AG04450 (cell line): ENCODE data around the gene VCL. TPM values are rescaled to one million over a fixed set of nuclear protein-coding genes. Genes with fewer than 3 reads are reported as not detected.
A peak's percentile ranks its signal among the peaks of the same experiment; 100 is the strongest.

Source experiments
- CTCF ChIA-PET: fragments of 300-600, 350-600 bp; formaldehyde crosslinking; extraction: SDS; loops from one replicate; lab custom pipeline; 2022; ENCODE audit warnings: antibody characterized with exemption, inconsistent platforms; lab: Charles Lee
- POLR2A ChIA-PET: fragments of 350-600 bp; formaldehyde crosslinking; extraction: SDS; loops from one replicate; lab custom pipeline; 2021; ENCODE audit warnings: antibody characterized with exemption, inconsistent platforms; lab: Yijun Ruan, JAX
- DNase-seq: peaks from one replicate; pipeline ENCODE4 v3.0.0-alpha.2; 2011; ENCODE audit warnings: low read depth, low spot score
- H3K27ac ChIP-seq: one replicate; pipeline ENCODE4 v1.5.1; 2012; ENCODE audit warnings: low read depth, low read length, control low read depth
- H3K27me3 ChIP-seq: one replicate; pipeline ENCODE4 v1.6.0; 2012; ENCODE audit warnings: low read length; ENCODE audit not compliant: control insufficient read depth, insufficient read depth
- H3K4me3 ChIP-seq: 2 replicates; pipeline ENCODE4 v1.5.1; 2011; ENCODE audit warnings: mild to moderate bottlenecking, low read depth, low read length, control low read depth
- H3K9me3 ChIP-seq: 2 replicates; pipeline ENCODE4 v1.5.1; 2012; ENCODE audit warnings: low read length; ENCODE audit not compliant: control insufficient read depth, insufficient read depth
- CTCF ChIP-seq: IDR thresholded peaks from 2 replicates; pipeline ENCODE4 v1.5.1; 2011; ENCODE audit warnings: low read depth, low read length, control low read depth, inconsistent platforms
- polyA plus RNA-seq: library from polyadenylated mRNA; depleted of rRNA; stranded (reverse); fragments of >200 nt; gene quantifications from 2 replicates; pipeline ENCODE4 v1.2.3, GENCODE V29; 2011

The VCL gene
- polyA plus RNA-seq, 1 experiment: 313 TPM

GRCh38 chr10:74150990-74151878 lies 153.3 kb downstream of the VCL start, which contains the start of gene ADK:
TSS of gene ADK (plus strand) at chr10:74151221. CDS start at chr10:74151279, 58 bp downstream.
- H3K4me3 ChIP-seq: peak within 1 kb of the TSS; percentile 98
- no peaks in the 10 kb centered on the region for H3K27me3 ChIP-seq
- TF ChIP-seq CTCF: peak; percentile 41
- ChIA-PET POLR2A (interaction anchor here (0.7 to 1.1 kb wide), 4 partner anchors 23 to 39 kb away, joined by 3 to 6 read pairs (median 4); no protein-coding TSS in a partner anchor), CTCF (interaction anchor here (0.9 to 2.1 kb wide), 7 partner anchors 17 to 265 kb away, joined by 3 to 9 read pairs (median 3); no protein-coding TSS in a partner anchor)
- H3K9me3 ChIP-seq: peaks cover 3% of the 10 kb centered on the region; the same call in 1 of the 2 replicates
- DNase-seq: peak; percentile 95
- peak within 1 kb of the TSS; percentile 54 for H3K27ac ChIP-seq

GRCh38 chr10:74151879-74152722 lies 154.2 kb downstream of the VCL start:
- TF ChIP-seq CTCF: no peak
- POLR2A ChIA-PET: interaction anchor here (1.1 kb wide), 2 partner anchors 24 to 38 kb away, joined by 5 to 6 read pairs; no protein-coding TSS in a partner anchor
- DNase-seq: no peak
- peaks cover 3% of the 10 kb centered on the region; the same call in 1 of the 2 replicates for H3K9me3 ChIP-seq
- peak overlapping the region; percentile 98 for H3K4me3 ChIP-seq
- H3K27ac ChIP-seq: no peak overlapping the region
- CTCF ChIA-PET: interaction anchor here (0.7 to 2.5 kb wide), 8 partner anchors 15 to 266 kb away, joined by 3 to 10 read pairs (median 5); no protein-coding TSS in a partner anchor
- H3K27me3 ChIP-seq: no peaks in the 10 kb centered on the region

- Histone ChIP-seq H3K27ac (no peak overlapping the region), H3K4me3 (no peak overlapping the region), H3K9me3 (peaks cover 3% of the 10 kb centered on the region; the same call in 1 of the 2 replicates), H3K27me3 (no peaks in the 10 kb centered on the region)
- POLR2A ChIA-PET: interaction anchor here (1.4 kb wide), 1 partner anchor 23 kb away, joined by 6 read pairs; no protein-coding TSS in a partner anchor
- CTCF ChIA-PET: interaction anchor here (0.7 to 2.5 kb wide), 6 partner anchors 9 to 866 kb away, joined by 3 to 10 read pairs (median 4); no protein-coding TSS in a partner anchor
- DNase-seq: no peak
- peak; percentile 73 for TF ChIP-seq CTCF
These were observed 155.2 kb downstream of the VCL start for GRCh38 chr10:74153123-74153522.

- TF ChIP-seq CTCF: no peak
- H3K4me3 ChIP-seq: no peak overlapping the region
- ChIA-PET CTCF (interaction anchor here (0.6 to 2.5 kb wide), 6 partner anchors 8 to 866 kb away, joined by 4 to 10 read pairs (median 6); no protein-coding TSS in a partner anchor), POLR2A (interaction anchor here (1.4 kb wide), 1 partner anchor 23 kb away, joined by 6 read pairs; no protein-coding TSS in a partner anchor)
- DNase-seq: no peak
- no peaks in the 10 kb centered on the region for H3K27me3 ChIP-seq
- H3K27ac ChIP-seq: no peak overlapping the region
- peaks cover 3% of the 10 kb centered on the region; the same call in 1 of the 2 replicates for H3K9me3 ChIP-seq
These were observed 155.8 kb downstream of the VCL start for GRCh38 chr10:74153676-74154075.
